GM12891 (cell line): ENCODE measurements around the gene TMEM8B.

Source experiments
- POLR2A ChIP-seq: IDR thresholded peaks from 2 replicates; pipeline ENCODE4 v1.6.1; 2011; ENCODE audit warnings: low read depth, low read length, control low read depth
- POLR2AphosphoS5 ChIP-seq: IDR thresholded peaks from 2 replicates; pipeline ENCODE4 v1.6.1; 2011; ENCODE audit warnings: low read depth, low read length, control low read depth
- SPI1 ChIP-seq: IDR thresholded peaks from 2 replicates; pipeline ENCODE4 v1.6.1; 2011; ENCODE audit warnings: low read depth, low read length, control low read depth

DNA sequence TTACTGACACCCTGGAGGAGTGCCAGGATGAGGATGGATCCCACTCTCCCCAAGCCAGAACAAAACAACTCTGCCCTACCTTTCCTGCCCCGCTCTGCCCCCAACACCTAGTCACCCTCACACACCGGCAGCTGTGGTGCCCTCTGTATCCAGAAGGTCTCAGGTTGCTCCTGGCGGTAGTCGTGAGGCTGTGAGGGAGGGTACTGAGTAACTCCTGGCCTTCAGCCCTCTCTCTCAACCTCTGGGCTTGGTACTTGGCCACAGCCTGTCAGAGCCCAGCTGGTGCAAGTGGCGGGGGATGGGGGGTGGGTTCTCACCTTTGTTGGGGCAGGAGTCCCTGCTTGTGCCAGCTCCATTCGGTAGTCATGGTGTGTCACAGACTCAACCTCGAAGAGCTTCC is 18.9 kb upstream of the TMEM8B start:
- TF ChIP-seq SPI1, result no peak
- no peak for TF ChIP-seq POLR2A
- no peak for TF ChIP-seq POLR2AphosphoS5
